Activated CD8-positive, alpha-beta memory T cell treated with anti-CD3 and anti-CD28 coated beads, Interleukin-2, amount 10 ng/mL, durations not matched to agents 7 days and 5 days (primary cell): Measurements from ENCODE around the gene DPH1. TPM values are rescaled to one million over a fixed set of nuclear protein-coding genes. Genes with fewer than 3 reads are reported as not detected.
A peak's percentile ranks its signal among the peaks of the same experiment; 100 is the strongest.

Experiments
- ATAC-seq: fragments of 150-1000 bp; cut with Tn5 transposase; one replicate; pipeline ENCODE4 v1.10.0; 2021; ENCODE audit warnings: moderate library complexity
- CTCF ChIA-PET: fragments of 350-600 bp; sonication (Branson Sonifier 250); formaldehyde crosslinking; loops from one replicate; lab custom pipeline; 2021; ENCODE audit warnings: antibody characterized with exemption; lab: Charles Lee
- DNase-seq: peaks from one replicate; pipeline ENCODE4 v3.0.0-alpha.2; 2020
- H3K27ac Mint-ChIP-seq: one replicate; pipeline ENCODE4 v1.8.0; 2021; ENCODE audit warnings: mild to moderate bottlenecking, mixed read lengths
- H3K27me3 Mint-ChIP-seq: one replicate; pipeline ENCODE4 v1.8.0; 2021; ENCODE audit warnings: mixed read lengths
- H3K36me3 Mint-ChIP-seq: one replicate; pipeline ENCODE4 v1.8.0; 2021; ENCODE audit warnings: mild to moderate bottlenecking, mixed read lengths
- H3K4me1 Mint-ChIP-seq: one replicate; pipeline ENCODE4 v1.8.0; 2021; ENCODE audit warnings: mixed read lengths
- H3K4me3 Mint-ChIP-seq: one replicate; pipeline ENCODE4 v1.8.0; 2021; ENCODE audit warnings: mild to moderate bottlenecking, moderate library complexity, mixed read lengths
- H3K9me3 Mint-ChIP-seq: one replicate; pipeline ENCODE4 v1.8.0; 2022; ENCODE audit warnings: low read depth, mixed read lengths
- total RNA-seq, 2 experiments: library from RNA; stranded (reverse); gene quantifications; one replicate each; pipeline ENCODE4 v1.2.3, GENCODE V29; 2021

DPH1 gene
- total RNA-seq, 2 experiments from 2014 or later: 29.2 to 37.5 TPM

DNA sequence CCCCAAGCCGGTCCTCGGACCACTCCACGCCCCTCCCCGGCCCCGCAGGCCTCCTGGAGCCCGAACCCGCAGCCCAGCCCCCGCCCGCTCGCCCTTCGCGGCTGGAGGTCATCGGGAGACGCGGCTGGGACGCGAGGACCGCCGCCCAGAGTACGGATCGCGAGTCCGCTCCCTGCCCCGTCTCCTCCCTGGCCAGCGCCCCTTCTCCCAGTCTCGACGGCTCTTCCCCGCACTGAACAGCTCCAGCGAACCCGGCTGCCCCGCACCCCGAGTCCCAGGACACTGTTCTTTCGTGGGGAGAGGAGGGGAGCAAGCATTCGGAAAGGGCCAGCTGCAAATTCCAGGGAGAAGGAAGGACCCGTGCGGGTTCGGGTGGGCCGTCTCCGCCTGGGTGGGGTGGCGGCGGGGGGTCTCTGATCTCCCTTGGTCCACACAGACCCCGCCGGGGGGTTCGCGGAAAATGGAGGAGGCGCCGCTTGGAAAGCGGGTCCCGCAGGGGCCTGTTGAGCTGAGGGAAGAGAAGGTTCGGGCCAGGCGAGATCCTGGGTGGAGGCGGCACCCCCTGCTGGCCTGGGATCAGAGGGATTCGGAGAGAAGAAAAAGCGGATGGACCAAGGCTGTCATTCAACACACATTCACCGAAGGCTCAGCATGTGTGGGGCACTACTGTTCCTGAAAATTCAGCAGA lies 4.2 kb upstream of the DPH1 start:
- DNase-seq: no peak
- H3K4me3 Mint-ChIP-seq: peak overlapping the region; percentile 49
- CTCF ChIA-PET: interaction anchor here (0.6 to 3.4 kb wide), 11 partner anchors 13 to 377 kb away, joined by 3 to 27 read pairs (median 4); partner anchors contain the start of genes HIC1 and OVCA2
- no peak overlapping the region for H3K27ac Mint-ChIP-seq
- peaks cover 58% of the 10 kb centered on the region for H3K27me3 Mint-ChIP-seq
- H3K36me3 Mint-ChIP-seq: no peaks in the 10 kb centered on the region
- peaks cover 17% of the 10 kb centered on the region for H3K4me1 Mint-ChIP-seq
- no peak for ATAC-seq
- H3K9me3 Mint-ChIP-seq: no peaks in the 10 kb centered on the region

DNA sequence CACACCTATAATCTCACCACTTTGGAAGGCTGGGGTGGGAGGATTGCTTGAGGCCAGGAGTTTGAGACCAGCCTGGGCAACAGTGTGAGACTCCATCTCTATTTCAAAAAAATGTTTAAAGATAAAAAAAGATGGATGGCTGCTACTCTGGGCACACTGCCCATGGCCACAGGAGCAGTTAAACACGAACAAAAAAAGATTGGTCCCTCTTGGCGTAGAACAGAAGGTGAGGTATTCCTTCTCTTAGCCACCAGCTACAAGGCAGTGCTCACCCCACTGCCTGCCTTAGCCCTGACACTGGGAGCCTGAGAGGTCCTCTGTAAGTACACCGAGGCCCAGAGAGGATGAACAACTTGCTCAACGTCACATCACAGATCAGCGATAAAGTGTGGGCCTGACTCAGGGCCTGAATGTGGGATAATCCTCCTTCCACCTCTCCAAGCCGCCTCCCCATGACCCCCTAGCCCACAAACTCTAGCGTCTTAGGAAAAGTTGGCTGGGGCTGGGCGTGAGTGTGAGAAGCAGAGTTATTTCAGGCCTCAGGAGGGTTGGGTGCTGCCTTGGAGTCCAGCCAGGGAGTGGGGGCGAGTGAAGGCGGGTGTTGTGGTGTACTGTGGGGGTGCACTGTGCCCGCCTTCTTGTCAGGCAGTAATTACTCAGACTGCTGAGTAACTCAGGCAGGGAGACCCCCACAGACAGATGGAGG lies 2.3 kb upstream of the DPH1 start:
- Mint-ChIP-seq H3K9me3 (no peaks in the 10 kb centered on the region), H3K36me3 (no peaks in the 10 kb centered on the region), H3K4me3 (no peak overlapping the region), H3K27me3 (peaks cover 47% of the 10 kb centered on the region), H3K27ac (no peak overlapping the region), H3K4me1 (peaks cover 20% of the 10 kb centered on the region)
- CTCF ChIA-PET: interaction anchor here (1.2 kb wide), 1 partner anchor 13 kb away, joined by 3 read pairs; no protein-coding TSS in a partner anchor
- DNase-seq: no peak
- no peak for ATAC-seq

DNA sequence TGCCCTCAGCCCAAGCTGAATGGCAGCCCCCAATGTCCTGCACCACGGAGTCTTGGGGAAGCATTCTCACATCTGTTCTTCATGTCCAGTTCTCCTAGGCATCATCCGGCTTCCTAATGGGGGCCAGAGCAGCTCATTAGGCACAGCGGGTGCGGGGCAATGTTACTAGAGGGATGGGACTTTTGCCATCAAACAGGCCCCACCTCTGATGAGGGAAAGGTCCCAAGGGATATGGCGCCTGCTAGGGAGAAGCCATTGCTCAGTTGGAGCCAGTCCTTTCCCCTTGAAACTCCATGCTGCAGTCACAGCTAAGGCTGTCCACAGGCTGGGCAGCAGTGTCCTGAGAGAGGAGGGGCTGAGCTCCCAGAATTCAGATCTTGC lies 1.7 kb upstream of the DPH1 start:
- CTCF ChIA-PET: no interaction called here
- no peak overlapping the region for H3K27ac Mint-ChIP-seq
- ATAC-seq: no peak

DNA sequence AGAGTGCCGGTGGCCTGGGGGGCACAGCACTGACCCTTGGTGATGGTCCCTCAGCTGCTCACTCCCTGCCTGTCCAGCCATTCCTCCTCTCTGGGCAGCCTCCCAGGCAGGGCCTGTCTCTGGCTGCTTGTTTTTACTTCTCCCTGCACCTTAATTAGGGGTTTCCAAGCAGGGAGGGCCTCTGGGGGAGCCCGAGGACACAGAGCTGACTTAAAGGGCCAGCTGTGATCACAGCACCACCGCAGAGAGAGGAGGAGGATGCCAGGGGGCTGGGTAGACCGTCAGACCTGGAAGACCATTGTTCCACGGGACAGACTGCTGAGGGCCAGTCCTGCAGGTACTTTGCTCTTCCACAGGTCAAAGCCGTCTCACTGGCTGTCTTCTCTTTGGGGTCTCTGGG lies 1.2 kb upstream of the DPH1 start:
- CTCF ChIA-PET: no interaction called here
- Mint-ChIP-seq H3K36me3 (no peaks in the 10 kb centered on the region), H3K27me3 (peaks cover 39% of the 10 kb centered on the region), H3K27ac (no peak overlapping the region), H3K9me3 (no peaks in the 10 kb centered on the region), H3K4me1 (peaks cover 21% of the 10 kb centered on the region), H3K4me3 (no peak overlapping the region)
- ATAC-seq (no peak), DNase-seq (no peak)

More for the DNA sequence above, 1.7 kb upstream of the DPH1 start:
- Mint-ChIP-seq H3K4me3 (no peak overlapping the region), H3K27me3 (peaks cover 41% of the 10 kb centered on the region), H3K9me3 (no peaks in the 10 kb centered on the region), H3K4me1 (peaks cover 23% of the 10 kb centered on the region), H3K36me3 (no peaks in the 10 kb centered on the region)
- no peak for DNase-seq

DNA sequence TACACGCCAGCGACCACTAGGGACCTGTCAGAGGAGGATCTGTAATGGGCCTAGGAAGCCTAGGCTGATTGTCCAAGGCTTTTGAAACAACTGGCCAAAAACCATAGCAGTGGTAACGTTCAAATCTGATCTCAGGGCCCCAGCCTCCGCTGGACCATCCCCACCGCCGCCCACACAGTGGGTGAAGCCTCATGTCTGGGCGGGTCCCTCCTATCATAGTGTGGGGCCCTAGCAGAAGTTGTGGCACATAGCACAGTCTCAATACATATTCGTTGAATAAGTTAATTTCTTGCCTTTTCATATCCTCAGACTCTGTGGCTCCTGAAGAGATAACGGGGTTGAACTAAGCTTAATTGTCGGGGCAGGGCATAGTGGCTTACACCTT lies 818 bp downstream of the DPH1 start:
- Mint-ChIP-seq H3K4me1 (peaks cover 14% of the 10 kb centered on the region), H3K9me3 (no peaks in the 10 kb centered on the region), H3K27ac (peak overlapping the region; percentile 81), H3K27me3 (peaks cover 31% of the 10 kb centered on the region), H3K36me3 (no peaks in the 10 kb centered on the region), H3K4me3 (peak overlapping the region; percentile 89)
- CTCF ChIA-PET: interaction anchor here (0.6 to 4.0 kb wide), 7 partner anchors 10 to 517 kb away, joined by 3 to 12 read pairs (median 4); no protein-coding TSS in a partner anchor
- DNase-seq: no peak
- peak; percentile 16 for ATAC-seq

DNA sequence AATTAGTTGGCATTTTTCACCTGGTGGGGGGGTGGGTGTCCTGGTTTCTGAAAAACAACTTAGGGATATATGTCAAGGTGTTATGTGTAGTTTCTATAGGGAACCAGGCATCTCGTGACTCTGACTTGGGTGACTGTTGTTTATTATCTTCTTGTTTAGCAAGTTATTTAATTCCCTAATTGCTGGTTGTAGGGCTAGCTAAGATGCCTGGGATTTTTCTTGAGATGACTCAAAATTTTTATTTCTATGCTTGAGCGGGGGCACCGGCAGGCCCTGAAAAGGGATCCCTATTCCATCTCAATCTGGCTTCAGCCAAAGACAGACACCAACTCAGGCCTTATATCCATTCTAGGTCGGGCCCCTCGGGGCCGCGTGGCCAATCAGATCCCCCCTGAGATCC lies 3.2 kb downstream of the DPH1 start:
- H3K4me3 Mint-ChIP-seq: no peak overlapping the region
- H3K27me3 Mint-ChIP-seq: peaks cover 10% of the 10 kb centered on the region
- H3K9me3 Mint-ChIP-seq: no peaks in the 10 kb centered on the region
- no peak for DNase-seq
- no peaks in the 10 kb centered on the region for H3K36me3 Mint-ChIP-seq
- ATAC-seq: no peak
- peaks cover 10% of the 10 kb centered on the region for H3K4me1 Mint-ChIP-seq
- H3K27ac Mint-ChIP-seq: no peak overlapping the region
- CTCF ChIA-PET: interaction anchor here (0.7 to 4.0 kb wide), 3 partner anchors 102 to 317 kb away, joined by 3 to 12 read pairs (median 3); no protein-coding TSS in a partner anchor

DNA sequence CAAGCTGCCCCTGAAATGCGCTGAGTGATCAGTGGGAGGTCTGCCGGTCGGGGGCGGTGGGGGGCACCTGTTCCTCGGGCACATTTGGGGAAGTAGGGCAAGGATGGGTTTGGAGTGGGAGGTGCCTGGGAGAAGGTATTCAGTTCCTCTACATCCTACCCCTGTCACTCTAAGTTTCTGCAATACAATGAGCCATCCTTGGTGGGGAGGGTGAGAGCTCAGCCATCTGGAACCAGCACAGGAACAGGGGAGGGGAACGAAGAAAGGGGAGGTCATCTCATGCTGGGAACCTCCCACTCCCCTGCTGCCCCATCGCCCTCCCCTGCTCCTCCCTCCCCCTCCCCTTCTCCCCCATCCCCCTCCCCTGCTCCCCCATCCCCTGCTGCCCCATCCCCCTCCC lies 4.2 kb downstream of the DPH1 start:
- no peak for ATAC-seq
- Mint-ChIP-seq H3K9me3 (no peaks in the 10 kb centered on the region), H3K4me3 (no peak overlapping the region), H3K27ac (no peak overlapping the region), H3K4me1 (peaks cover 10% of the 10 kb centered on the region), H3K27me3 (no peaks in the 10 kb centered on the region), H3K36me3 (no peaks in the 10 kb centered on the region)
- no peak for DNase-seq
- CTCF ChIA-PET: interaction anchor here (0.7 kb wide), 1 partner anchor 103 kb away, joined by 3 read pairs; no protein-coding TSS in a partner anchor

DNA sequence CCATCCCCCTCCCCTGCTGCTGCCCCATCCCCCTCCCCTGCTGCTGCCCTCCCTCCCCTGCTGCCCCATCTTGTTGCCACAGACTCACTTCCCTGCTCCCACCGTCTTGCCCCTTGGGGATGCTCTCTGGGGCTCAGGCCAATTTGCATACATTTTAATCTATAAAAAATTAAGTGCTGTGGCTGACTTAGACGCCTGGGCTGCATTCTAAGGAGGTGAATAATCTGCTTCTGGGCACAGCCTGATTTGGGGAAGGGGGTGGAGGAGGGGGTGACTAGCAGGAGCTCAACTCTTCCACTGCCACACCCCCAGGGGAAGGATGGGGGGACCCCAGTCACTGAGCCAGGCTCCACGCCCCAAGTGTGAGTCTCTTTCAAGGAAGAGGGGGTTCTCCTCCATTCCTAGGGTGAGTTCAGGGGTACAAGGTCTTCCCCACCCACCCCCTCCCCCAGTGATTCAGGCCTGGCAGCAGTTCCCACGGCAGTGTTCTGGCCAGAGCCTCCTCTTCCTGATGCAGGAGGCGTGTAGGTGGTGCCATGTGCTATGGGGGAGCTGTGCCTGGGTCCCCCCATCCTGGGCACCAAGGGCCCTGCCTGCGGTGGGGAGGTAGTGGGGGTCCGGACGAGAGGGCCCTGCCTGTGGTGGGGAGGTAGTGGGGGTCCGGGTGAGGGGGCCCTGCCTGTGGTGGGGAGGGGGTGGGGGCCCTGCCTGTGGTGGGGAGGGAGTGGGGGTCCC lies 5.0 kb downstream of the DPH1 start:
- H3K4me3 Mint-ChIP-seq: no peak overlapping the region
- DNase-seq: no peak
- ATAC-seq: no peak
- CTCF ChIA-PET: no interaction called here
- H3K27me3 Mint-ChIP-seq: no peaks in the 10 kb centered on the region
- no peaks in the 10 kb centered on the region for H3K36me3 Mint-ChIP-seq
- H3K27ac Mint-ChIP-seq: no peak overlapping the region
- no peaks in the 10 kb centered on the region for H3K9me3 Mint-ChIP-seq
- peaks cover 10% of the 10 kb centered on the region for H3K4me1 Mint-ChIP-seq

DNA sequence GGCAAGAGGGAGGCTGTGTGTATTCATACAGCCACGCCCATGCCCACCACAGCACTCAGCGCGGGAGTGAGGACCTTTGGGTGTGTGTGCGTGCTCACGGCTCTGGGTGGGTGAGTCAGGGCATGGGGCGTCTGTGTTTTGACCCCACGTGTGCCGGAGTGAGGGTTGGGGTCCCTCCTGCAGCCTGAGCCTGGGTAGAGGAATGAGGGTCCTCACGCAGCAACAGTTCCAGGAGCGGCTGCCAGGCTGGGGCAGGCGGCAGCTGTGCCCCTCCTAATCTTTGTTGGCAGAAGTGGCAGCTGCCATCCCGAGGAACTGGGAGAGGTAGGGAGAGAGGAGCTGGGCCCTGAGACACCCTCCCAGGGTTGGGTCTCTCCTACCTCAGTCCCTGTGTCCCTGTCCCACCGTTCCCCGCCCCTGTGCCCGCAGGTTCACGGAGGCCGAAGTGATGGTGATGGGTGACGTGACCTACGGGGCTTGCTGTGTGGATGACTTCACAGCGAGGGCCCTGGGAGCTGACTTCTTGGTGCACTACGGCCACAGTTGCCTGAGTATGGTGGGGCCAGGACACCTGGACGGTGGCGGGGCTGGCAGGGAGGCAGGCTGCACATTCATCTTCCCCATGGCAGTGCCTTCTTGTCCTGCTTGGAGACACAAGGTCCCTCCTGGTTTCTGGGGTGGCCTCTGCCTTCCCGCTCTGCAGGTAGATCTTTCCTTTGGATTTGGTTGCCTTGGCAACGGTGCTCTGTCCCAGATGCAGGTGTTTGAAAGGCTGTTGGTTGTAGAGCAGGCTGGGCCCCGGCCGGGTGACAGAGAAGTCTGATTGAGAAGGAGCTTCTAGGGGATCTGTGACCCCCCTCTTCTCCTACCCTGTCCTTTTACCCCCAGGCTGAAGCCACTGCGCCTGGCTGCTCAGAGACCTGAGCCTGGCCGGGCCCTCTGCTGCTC lies 5.9 kb downstream of the DPH1 start:
- peaks cover 6% of the 10 kb centered on the region for H3K4me1 Mint-ChIP-seq
- no peak overlapping the region for H3K27ac Mint-ChIP-seq
- H3K27me3 Mint-ChIP-seq: no peaks in the 10 kb centered on the region
- H3K36me3 Mint-ChIP-seq: no peaks in the 10 kb centered on the region
- no peak for ATAC-seq
- no peak overlapping the region for H3K4me3 Mint-ChIP-seq
- CTCF ChIA-PET: no interaction called here
- DNase-seq: no peak
- no peaks in the 10 kb centered on the region for H3K9me3 Mint-ChIP-seq

DNA sequence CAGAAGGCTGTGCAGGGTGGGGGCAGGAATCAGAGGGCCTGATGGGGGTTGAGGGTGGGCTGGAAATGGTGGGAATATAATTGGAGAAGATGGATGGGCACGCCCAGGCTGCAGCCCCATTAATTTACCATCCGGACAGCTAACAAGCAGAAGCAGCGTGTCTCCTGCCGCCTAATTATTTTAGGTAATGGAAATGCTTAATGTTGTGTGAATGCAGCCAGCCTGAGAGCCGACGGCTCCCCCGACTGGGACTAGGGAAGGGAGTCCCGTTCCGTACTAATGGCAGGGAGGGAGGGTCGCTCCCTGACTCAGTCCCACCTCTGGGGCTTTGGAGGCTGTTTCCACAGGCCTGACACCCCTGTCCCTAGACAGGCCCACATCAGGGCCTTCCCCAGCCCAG lies 7.2 kb downstream of the DPH1 start:
- Mint-ChIP-seq H3K36me3 (no peaks in the 10 kb centered on the region), H3K4me3 (no peak overlapping the region), H3K9me3 (no peaks in the 10 kb centered on the region), H3K27ac (no peak overlapping the region), H3K4me1 (peaks cover 8% of the 10 kb centered on the region), H3K27me3 (no peaks in the 10 kb centered on the region)
- CTCF ChIA-PET: interaction anchor here (0.6 kb wide), 1 partner anchor 8 kb away, joined by 3 read pairs; no protein-coding TSS in a partner anchor
- no peak for ATAC-seq
- no peak for DNase-seq

DNA sequence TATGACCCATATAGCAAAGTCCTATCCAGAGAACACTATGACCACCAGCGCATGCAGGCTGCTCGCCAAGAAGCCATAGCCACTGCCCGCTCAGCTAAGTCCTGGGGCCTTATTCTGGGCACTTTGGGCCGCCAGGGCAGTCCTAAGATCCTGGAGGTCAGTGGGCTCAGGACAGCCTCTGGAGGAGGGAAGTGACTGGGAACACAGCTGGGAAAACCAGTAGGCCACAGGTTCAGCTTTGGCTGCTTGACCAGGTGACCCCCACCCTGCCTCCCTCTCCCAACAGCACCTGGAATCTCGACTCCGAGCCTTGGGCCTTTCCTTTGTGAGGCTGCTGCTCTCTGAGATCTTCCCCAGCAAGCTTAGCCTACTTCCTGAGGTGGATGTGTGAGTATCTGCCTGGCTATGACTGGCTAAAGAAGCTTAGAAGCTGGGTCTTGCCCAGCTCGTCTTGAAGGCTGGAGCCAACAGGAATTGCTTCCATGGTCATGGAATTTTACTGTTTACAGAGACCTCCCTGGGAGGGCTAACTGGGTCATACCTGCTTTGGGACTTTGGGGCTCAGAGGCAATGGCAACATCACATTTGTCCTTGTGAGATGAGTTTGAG lies 10.4 kb downstream of the DPH1 start:
- peak overlapping the region; percentile 93 for H3K4me3 Mint-ChIP-seq
- H3K27ac Mint-ChIP-seq: no peak overlapping the region
- H3K9me3 Mint-ChIP-seq: no peaks in the 10 kb centered on the region
- CTCF ChIA-PET: interaction anchor here (1.2 kb wide), 1 partner anchor 132 kb away, joined by 5 read pairs; no protein-coding TSS in a partner anchor
- peaks cover 18% of the 10 kb centered on the region for H3K4me1 Mint-ChIP-seq
- no peak for DNase-seq
- no peaks in the 10 kb centered on the region for H3K27me3 Mint-ChIP-seq
- ATAC-seq: no peak
- H3K36me3 Mint-ChIP-seq: peaks cover 11% of the 10 kb centered on the region

DNA sequence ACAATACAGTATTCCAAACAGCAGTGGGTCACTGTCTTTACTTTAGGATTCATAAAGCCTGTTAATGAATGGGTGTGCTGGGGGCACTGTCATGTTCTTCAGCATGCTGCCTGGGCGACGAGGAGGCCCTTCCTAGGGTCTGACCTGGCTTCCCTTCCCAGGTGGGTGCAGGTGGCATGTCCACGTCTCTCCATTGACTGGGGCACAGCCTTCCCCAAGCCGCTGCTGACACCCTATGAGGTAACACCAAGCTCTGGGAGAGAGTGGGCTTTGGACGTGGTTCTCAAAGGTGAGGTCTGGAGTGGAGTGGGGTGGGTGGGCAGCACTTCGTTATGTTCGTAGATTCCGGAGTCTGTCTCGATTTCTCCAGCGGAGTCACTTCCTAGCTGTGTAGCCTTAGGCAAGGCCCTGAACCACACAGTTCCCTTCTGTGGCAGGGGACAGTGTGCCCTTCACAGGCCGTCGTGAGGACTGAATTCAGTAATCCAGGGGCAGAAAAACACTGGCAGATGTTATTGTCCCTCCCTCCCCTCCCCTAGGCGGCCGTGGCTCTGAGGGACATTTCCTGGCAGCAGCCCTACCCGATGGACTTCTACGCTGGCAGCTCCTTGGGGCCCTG lies 11.1 kb downstream of the DPH1 start:
- Mint-ChIP-seq H3K27me3 (no peaks in the 10 kb centered on the region), H3K27ac (no peak overlapping the region), H3K4me1 (peaks cover 18% of the 10 kb centered on the region), H3K36me3 (peaks cover 11% of the 10 kb centered on the region), H3K4me3 (peak overlapping the region; percentile 93), H3K9me3 (no peaks in the 10 kb centered on the region)
- DNase-seq (no peak), ATAC-seq (no peak)
- CTCF ChIA-PET: interaction anchor here (0.7 to 2.1 kb wide), 6 partner anchors 11 to 159 kb away, joined by 3 to 7 read pairs (median 4); partner anchors contain the start of genes DPH1, HIC1 and RTN4RL1
